ENCODE measurements around the gene CARMIL1. TPM values are rescaled to one million over a fixed set of nuclear protein-coding genes. Genes with fewer than 3 reads are reported as not detected.
"Not testable (repeated sequence)": the region's sequence is repeated elsewhere in the genome, so short reads cannot be mapped to it uniquely, and the experiment has no call there.

CARMIL1 gene
- total RNA-seq, 1 donor: 38.7 TPM

DNA sequence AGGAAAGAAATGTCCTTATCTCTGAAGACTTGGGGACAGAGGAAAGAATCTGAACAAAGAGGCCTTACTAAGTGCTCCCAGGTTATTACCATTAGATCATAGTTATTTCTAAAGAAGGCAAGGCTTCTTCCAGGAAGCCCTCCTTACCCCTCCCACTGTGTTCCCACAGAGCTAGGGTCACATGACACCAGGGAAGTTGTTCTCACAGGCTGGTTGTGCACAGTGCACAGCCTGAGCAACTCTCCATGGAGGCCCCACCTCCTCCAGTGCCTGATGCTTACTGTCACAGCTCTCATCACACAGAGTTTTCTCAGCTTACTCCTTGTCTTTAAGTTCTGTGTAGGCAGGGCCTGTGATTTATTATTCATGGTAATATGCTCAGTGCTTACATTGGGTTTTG, 303.9 kb downstream of the CARMIL1 start:
- no peak overlapping the region for H3K4me3 ChIP-seq (ENCODE audit: low read depth, low read length)
- TF ChIP-seq, protein P1, sequence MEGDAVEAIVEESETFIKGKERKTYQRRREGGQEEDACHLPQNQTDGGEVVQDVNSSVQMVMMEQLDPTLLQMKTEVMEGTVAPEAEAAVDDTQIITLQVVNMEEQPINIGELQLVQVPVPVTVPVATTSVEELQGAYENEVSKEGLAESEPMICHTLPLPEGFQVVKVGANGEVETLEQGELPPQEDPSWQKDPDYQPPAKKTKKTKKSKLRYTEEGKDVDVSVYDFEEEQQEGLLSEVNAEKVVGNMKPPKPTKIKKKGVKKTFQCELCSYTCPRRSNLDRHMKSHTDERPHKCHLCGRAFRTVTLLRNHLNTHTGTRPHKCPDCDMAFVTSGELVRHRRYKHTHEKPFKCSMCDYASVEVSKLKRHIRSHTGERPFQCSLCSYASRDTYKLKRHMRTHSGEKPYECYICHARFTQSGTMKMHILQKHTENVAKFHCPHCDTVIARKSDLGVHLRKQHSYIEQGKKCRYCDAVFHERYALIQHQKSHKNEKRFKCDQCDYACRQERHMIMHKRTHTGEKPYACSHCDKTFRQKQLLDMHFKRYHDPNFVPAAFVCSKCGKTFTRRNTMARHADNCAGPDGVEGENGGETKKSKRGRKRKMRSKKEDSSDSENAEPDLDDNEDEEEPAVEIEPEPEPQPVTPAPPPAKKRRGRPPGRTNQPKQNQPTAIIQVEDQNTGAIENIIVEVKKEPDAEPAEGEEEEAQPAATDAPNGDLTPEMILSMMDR (IDR thresholded peaks at IDR 0.05; ENCODE audit: insufficient read depth, low read length): no peak
- no peak for DNase-seq (ENCODE audit: low read depth)

DNA sequence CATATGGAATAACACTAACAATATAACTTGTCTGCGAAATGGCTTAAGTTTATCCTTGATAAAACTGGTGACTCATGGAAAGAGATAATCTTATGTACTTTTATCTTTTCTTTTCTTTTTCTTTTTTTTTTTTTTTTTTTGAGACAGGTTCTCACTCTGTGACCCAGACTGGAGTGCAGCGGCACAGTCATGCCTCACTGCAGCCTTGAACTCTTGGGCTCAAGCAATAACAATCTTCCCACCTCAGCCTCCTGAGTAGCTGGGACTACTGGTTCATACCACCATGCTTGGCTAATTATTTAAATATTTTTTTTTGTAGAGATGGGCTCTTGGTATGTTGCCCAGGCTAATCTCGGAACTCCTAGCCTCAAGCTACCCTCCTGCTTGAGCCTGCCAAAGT, 304.7 kb downstream of the CARMIL1 start:
- TF ChIP-seq, protein P1 (IDR thresholded peaks at IDR 0.05; ENCODE audit: insufficient read depth, low read length): no peak
- H3K4me3 ChIP-seq (ENCODE audit: low read depth, low read length): no peak overlapping the region
- no peak for DNase-seq (ENCODE audit: low read depth)

DNA sequence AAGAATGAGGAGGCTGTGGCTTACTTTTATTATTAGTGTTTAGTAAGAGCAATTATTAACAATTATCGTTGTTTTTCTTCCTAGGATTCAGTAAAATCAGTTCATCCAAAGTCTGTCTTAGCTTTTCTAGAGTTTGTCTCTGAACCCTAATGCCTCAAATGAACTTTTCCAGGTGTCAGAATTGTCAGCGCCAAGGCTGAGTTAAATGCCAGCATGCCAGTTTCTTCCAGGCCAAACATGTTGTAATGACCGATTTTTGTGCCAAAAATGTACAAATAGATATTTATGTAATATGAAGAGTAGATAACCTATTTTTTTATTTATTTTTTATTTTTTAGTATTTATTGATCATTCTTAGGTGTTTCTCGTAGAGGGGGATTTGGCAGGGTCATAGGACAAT, 306.1 kb downstream of the CARMIL1 start:
- TF ChIP-seq, protein P1 (IDR thresholded peaks at IDR 0.05; ENCODE audit: insufficient read depth, low read length): no peak
- no peak for DNase-seq (ENCODE audit: low read depth)
- H3K4me3 ChIP-seq (ENCODE audit: low read depth, low read length): no peak overlapping the region

DNA sequence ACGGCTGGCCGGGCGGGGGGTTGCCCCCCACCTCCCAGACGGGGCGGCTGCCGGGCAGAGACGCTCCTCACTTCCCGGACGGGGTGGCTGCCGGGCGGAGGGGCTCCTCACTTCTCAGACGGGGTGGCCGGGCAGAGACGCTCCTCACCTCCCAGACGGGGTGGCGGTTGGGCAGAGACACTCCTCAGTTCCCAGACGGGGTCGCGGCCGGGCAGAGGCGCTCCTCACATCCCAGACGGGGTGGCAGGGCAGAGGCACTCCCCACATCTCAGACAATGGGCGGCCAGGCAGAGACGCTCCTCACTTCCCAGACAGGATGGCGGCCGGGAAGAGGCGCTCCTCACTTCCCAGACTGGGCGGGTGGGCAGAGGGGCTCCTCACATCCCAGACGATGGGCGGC, 306.9 kb downstream of the CARMIL1 start:
- not testable (repeated sequence) for DNase-seq (ENCODE audit: low read depth); H3K4me3 ChIP-seq (ENCODE audit: low read depth, low read length)

DNA sequence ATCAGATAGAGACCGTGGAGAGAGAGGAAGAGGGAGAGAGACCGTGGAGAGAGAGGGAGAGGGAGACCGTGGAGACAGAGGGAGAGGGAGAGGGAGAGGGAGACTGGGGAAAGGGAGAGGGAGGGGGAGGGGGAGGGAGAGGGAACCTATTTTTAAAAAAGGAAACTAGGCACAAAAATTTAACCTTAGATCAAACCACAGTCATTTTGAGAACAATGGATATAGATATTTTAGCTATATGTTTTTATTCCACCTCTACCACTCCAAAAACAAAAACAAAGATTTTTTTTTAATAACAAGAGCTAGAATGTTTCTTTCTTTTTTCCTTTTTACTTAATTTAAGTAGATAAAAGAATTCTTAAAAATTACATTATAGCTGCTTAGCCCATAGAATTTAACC, 307.8 kb downstream of the CARMIL1 start:
- H3K4me3 ChIP-seq (ENCODE audit: low read depth, low read length): no peak overlapping the region
- DNase-seq (ENCODE audit: low read depth): no peak
- TF ChIP-seq, protein P1 (IDR thresholded peaks at IDR 0.05; ENCODE audit: insufficient read depth, low read length): no peak

DNA sequence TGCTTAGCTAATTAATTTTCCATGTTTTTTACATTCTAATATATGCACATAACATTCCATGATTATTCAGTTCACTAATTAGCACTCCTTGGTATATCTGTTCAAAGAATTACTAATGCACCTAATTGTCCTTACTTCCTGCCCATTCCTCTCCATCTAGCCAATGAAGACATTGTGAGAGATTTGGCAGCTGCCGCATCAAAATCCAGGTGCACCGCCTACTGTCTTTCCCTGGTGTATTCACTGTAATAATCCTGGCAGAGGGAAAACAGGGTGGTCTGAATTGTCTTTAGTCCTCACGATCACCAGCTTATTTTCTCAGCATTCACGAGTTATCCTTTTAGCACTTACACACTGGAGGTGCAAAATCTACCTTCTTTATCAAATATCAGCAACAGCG, 311.8 kb downstream of the CARMIL1 start:
- H3K4me3 ChIP-seq (ENCODE audit: low read depth, low read length): no peak overlapping the region
- TF ChIP-seq, protein P1 (IDR thresholded peaks at IDR 0.05; ENCODE audit: insufficient read depth, low read length): no peak
- DNase-seq (ENCODE audit: low read depth): no peak

DNA sequence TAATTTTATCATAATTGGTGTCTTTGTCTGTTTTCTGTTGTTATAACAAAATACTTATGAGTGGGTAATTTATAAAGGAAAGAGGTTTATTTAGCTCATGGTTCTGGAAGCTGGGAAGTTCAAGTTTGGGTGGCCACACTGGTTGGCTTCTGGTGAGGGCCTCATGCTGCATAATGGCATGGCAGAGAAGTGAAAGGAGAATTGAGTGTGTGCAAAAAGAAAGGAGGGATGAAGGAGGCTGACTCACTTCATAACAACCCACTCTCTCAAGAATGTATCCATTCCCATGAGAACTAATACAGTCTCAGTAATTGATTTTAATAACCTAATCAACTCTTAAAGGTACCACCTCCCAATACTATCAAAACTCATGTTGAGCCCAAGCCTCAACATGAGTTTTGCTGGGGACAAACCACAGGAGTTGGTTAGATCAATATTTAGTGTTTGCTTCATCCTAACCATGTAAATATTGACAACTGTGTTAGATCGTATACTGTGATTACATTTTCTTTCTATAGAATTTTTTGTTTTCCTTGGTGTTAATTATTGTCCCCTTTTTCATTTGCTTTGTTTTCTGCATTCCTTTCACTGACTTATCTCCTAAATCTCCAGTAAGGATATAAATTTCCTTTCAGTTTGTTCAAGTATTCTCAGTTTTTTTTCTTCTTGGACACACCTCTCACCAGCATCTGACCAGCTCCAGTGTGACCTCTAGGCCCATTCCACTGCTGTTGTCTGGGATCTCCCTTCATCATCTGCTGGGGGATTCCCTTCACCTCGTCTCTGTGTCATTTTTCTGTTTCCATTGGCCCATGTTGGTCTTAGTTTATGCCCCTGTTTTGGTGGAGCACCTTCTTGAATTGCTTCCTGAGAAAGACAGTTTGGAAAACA, 318.0 kb downstream of the CARMIL1 start:
- DNase-seq (ENCODE audit: low read depth): peak; percentile 1
- no peak overlapping the region for H3K4me3 ChIP-seq (ENCODE audit: low read depth, low read length)
- TF ChIP-seq, protein P1 (IDR thresholded peaks at IDR 0.05; ENCODE audit: insufficient read depth, low read length): no peak
